GM12891 (cell line): ENCODE measurements around the gene PRND.

Source experiments
- POLR2A ChIP-seq: IDR thresholded peaks from 2 replicates; pipeline ENCODE4 v1.6.1; 2011; ENCODE audit warnings: low read depth, low read length, control low read depth
- POLR2AphosphoS5 ChIP-seq: IDR thresholded peaks from 2 replicates; pipeline ENCODE4 v1.6.1; 2011; ENCODE audit warnings: low read depth, low read length, control low read depth
- TAF1 ChIP-seq: IDR thresholded peaks from 2 replicates; pipeline ENCODE4 v1.6.1; 2011; ENCODE audit warnings: low read depth, low read length, control low read depth

GRCh38 chr20:4740774-4741431 lies 19.2 kb downstream of the PRND start:
- no peak for TF ChIP-seq POLR2A
- TF ChIP-seq POLR2AphosphoS5, result no peak
- TF ChIP-seq TAF1, result no peak
